Trophoblast cell (in vitro differentiated cells and primary cell): ENCODE measurements around the gene GXYLT2.

Source experiments
- DNase-seq, 2 donors: peaks; one replicate each; pipeline ENCODE4 v3.0.0-alpha.2; 2016
- H2AFZ ChIP-seq: 2 replicates; pipeline ENCODE4 v1.6.1; 2013; ENCODE audit warnings: low read length, moderate library complexity, mild to moderate bottlenecking; ENCODE audit not compliant: insufficient read depth, poor library complexity
- H2AK5ac ChIP-seq: 2 replicates; pipeline ENCODE4 v1.6.1; 2013; ENCODE audit warnings: mild to moderate bottlenecking, low read length
- H2BK120ac ChIP-seq: 2 replicates; pipeline ENCODE4 v1.6.1; 2013; ENCODE audit warnings: low read length, mild to moderate bottlenecking, moderate library complexity; ENCODE audit not compliant: insufficient read depth, poor library complexity
- H2BK12ac ChIP-seq: 2 replicates; pipeline ENCODE4 v1.6.1; 2013; ENCODE audit warnings: mild to moderate bottlenecking, low read length, moderate library complexity
- H2BK5ac ChIP-seq: 2 replicates; pipeline ENCODE4 v1.6.1; 2013; ENCODE audit warnings: low read length, low read depth, moderate library complexity, mild to moderate bottlenecking; ENCODE audit not compliant: poor library complexity
- H3K14ac ChIP-seq: 2 replicates; pipeline ENCODE4 v1.6.1; 2013; ENCODE audit warnings: mild to moderate bottlenecking, low read length
- H3K18ac ChIP-seq: 2 replicates; pipeline ENCODE4 v1.6.1; 2013; ENCODE audit warnings: mild to moderate bottlenecking, low read length
- H3K23ac ChIP-seq: 2 replicates; pipeline ENCODE4 v1.6.1; 2013; ENCODE audit warnings: low read length
- H3K27ac ChIP-seq: 2 replicates; pipeline ENCODE4 v1.5.1; 2013; ENCODE audit warnings: low read depth, mild to moderate bottlenecking, inconsistent platforms, low read length, moderate library complexity
- H3K27me3 ChIP-seq: 2 replicates; pipeline ENCODE4 v1.6.1; 2013; ENCODE audit warnings: inconsistent platforms, mild to moderate bottlenecking, low read length, moderate library complexity; ENCODE audit not compliant: insufficient read depth
- H3K36me3 ChIP-seq, 2 experiments: 1 replicate in 1 of 2; 2 replicates in 1 of 2; pipeline ENCODE4 v1.6.1; 2013; ENCODE audit warnings: low read length in 2 of 2, mild to moderate bottlenecking in 2 of 2, moderate library complexity in 1 of 2; ENCODE audit not compliant: insufficient read depth in 2 of 2, control insufficient read depth in 1 of 2
- H3K4ac ChIP-seq: 2 replicates; pipeline ENCODE4 v1.6.1; 2013; ENCODE audit warnings: low read depth, mild to moderate bottlenecking, low read length, moderate library complexity
- H3K4me1 ChIP-seq, 2 experiments: 1 replicate in 1 of 2; 2 replicates in 1 of 2; pipeline ENCODE4 v1.6.1; 2013; ENCODE audit warnings: low read length in 2 of 2, mild to moderate bottlenecking in 2 of 2, moderate library complexity in 1 of 2; ENCODE audit not compliant: insufficient read depth in 2 of 2, control insufficient read depth in 1 of 2
- H3K4me2 ChIP-seq: 2 replicates; pipeline ENCODE4 v1.6.1; 2013; ENCODE audit warnings: inconsistent platforms, mild to moderate bottlenecking, low read length, moderate library complexity
- H3K4me3 ChIP-seq: 2 replicates; pipeline ENCODE4 v1.5.1; 2013; ENCODE audit warnings: mild to moderate bottlenecking, low read depth, low read length, inconsistent platforms
- H3K79me1 ChIP-seq: one replicate; pipeline ENCODE4 v1.6.1; 2013; ENCODE audit warnings: low read length
- H3K79me2 ChIP-seq: 2 replicates; pipeline ENCODE4 v1.6.1; 2013; ENCODE audit warnings: low read length, mild to moderate bottlenecking; ENCODE audit not compliant: control insufficient read depth, insufficient read depth, poor library complexity
- H3K9ac ChIP-seq: 2 replicates; pipeline ENCODE4 v1.6.1; 2013; ENCODE audit warnings: mild to moderate bottlenecking, low read length
- H3K9me3 ChIP-seq: 2 replicates; pipeline ENCODE4 v1.6.1; 2013; ENCODE audit warnings: low read depth, mild to moderate bottlenecking, control low read depth, inconsistent platforms, low read length; ENCODE audit not compliant: insufficient read depth
- H4K12ac ChIP-seq: 2 replicates; pipeline ENCODE4 v1.6.1; 2013; ENCODE audit warnings: low read depth, mild to moderate bottlenecking, low read length, moderate library complexity
- H4K8ac ChIP-seq: 2 replicates; pipeline ENCODE4 v1.6.1; 2013; ENCODE audit warnings: low read depth, mild to moderate bottlenecking, low read length, moderate library complexity
- H4K91ac ChIP-seq: one replicate; pipeline ENCODE4 v1.6.1; 2013; ENCODE audit warnings: low read depth, mild to moderate bottlenecking, low read length, moderate library complexity
- WGBS: extraction: QIAGEN DNeasy Blood & Tissue Kit; methylation state at CpG from one replicate; pipeline ENCODE4 v1.1.7; 2013; ENCODE audit warnings: missing lambda C conversion rate; ENCODE audit not compliant: insufficient read length, insufficient coverage; ENCODE audit errors: extremely low coverage; 5-methylcytosine and 5-hydroxymethylcytosine counted together

The GXYLT2 gene

GRCh38 chr3:72860053-72860452 is 27.8 kb upstream of the GXYLT2 start:
- H3K4me2 ChIP-seq: no peak overlapping the region
- H4K8ac ChIP-seq: no peak overlapping the region
- no peak overlapping the region for H3K27ac ChIP-seq
- H3K27me3 ChIP-seq: no peaks in the 10 kb centered on the region
- no peak overlapping the region for H3K9ac ChIP-seq
- no peaks in the 10 kb centered on the region for H3K4me1 ChIP-seq
- no peak overlapping the region for H2AK5ac ChIP-seq
- H4K91ac ChIP-seq: no peak overlapping the region
- no peak overlapping the region for H3K23ac ChIP-seq
- DNase-seq: no peak
- H2BK5ac ChIP-seq: no peak overlapping the region
- H3K4ac ChIP-seq: no peak overlapping the region
- H2AFZ ChIP-seq: no peak overlapping the region
- H3K18ac ChIP-seq: no peak overlapping the region
- H2BK120ac ChIP-seq: no peak overlapping the region
- no peak overlapping the region for H3K14ac ChIP-seq
- H3K36me3 ChIP-seq: no peaks in the 10 kb centered on the region
- H3K79me1 ChIP-seq: no peaks in the 10 kb centered on the region
- H4K12ac ChIP-seq: no peak overlapping the region
- WGBS: no CpG with 5 or more reads among the region's 5 CpGs
- no peaks in the 10 kb centered on the region for H3K9me3 ChIP-seq
- no peak overlapping the region for H3K4me3 ChIP-seq
- no peak overlapping the region for H2BK12ac ChIP-seq
- no peaks in the 10 kb centered on the region for H3K79me2 ChIP-seq

- WGBS: no CpG with 5 or more reads among the region's 1 CpG
- Histone ChIP-seq H2AFZ (no peak overlapping the region), H3K4ac (no peak overlapping the region), H4K91ac (no peak overlapping the region), H2BK5ac (no peak overlapping the region), H3K79me1 (no peaks in the 10 kb centered on the region), H3K4me3 (no peak overlapping the region), H3K4me2 (no peak overlapping the region), H2BK12ac (no peak overlapping the region), H4K8ac (no peak overlapping the region), H4K12ac (no peak overlapping the region), H2AK5ac (no peak overlapping the region), H3K9ac (no peak overlapping the region), H3K36me3 (no peaks in the 10 kb centered on the region), H3K27me3 (no peaks in the 10 kb centered on the region), H3K79me2 (no peaks in the 10 kb centered on the region), H3K14ac (no peak overlapping the region), H3K9me3 (no peaks in the 10 kb centered on the region), H3K23ac (no peak overlapping the region), H3K27ac (no peak overlapping the region), H3K4me1 (no peaks in the 10 kb centered on the region), H3K18ac (no peak overlapping the region), H2BK120ac (no peak overlapping the region)
- DNase-seq: no peak
These were observed 27.0 kb upstream of the GXYLT2 start for GRCh38 chr3:72860846-72861245.

DNA sequence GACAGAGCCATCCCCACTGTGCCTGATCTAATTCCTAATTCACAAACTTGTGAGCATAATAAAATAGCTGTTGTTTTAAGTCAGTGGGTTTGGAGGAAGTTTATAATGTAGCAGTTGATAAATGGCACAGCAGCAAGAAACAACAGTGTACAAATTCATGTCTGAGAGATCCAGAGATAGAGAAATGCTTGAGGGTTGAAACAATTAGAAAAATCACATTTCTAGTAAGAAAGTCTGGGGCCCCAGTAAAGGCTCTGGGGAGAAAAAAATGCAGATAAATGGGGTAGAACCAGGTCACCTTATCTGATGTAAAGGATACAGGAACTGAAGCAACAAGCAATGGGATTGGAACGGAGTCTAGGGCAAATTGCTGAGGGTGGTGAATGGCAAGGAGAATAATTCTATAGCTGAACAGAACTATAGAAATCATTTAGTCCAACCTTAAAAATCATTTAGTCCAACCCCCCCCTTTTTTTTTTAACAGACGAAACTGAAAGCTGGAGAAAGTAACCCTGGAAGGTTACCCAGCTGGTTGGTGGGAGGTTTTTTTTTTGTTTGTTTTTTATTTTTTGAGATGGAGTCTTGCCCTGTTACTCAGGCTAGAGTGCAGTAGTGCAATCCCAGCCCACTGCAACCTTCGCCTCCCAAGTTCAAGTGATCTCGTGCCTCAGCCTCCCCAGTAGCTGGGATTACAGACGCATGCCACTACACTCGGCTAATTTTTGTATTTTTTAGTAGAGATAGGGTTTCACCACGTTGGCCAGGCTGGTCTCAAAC is 25.3 kb upstream of the GXYLT2 start:
- Histone ChIP-seq H2BK5ac (no peak overlapping the region), H3K9ac (no peak overlapping the region), H4K12ac (no peak overlapping the region), H3K36me3 (no peaks in the 10 kb centered on the region), H2AFZ (no peak overlapping the region), H3K4me3 (no peak overlapping the region), H2AK5ac (no peak overlapping the region), H3K27me3 (no peaks in the 10 kb centered on the region), H3K23ac (no peak overlapping the region), H3K18ac (no peak overlapping the region), H4K8ac (no peak overlapping the region), H3K79me1 (no peaks in the 10 kb centered on the region), H3K79me2 (no peaks in the 10 kb centered on the region), H2BK120ac (no peak overlapping the region), H3K27ac (no peak overlapping the region), H4K91ac (no peak overlapping the region), H3K4me1 (no peaks in the 10 kb centered on the region), H3K4me2 (no peak overlapping the region), H2BK12ac (no peak overlapping the region), H3K14ac (no peak overlapping the region), H3K9me3 (no peaks in the 10 kb centered on the region), H3K4ac (no peak overlapping the region)
- DNase-seq: peak in 1 of 2 donors; percentile 46
- WGBS: no CpG with 5 or more reads among the region's 7 CpGs

DNA sequence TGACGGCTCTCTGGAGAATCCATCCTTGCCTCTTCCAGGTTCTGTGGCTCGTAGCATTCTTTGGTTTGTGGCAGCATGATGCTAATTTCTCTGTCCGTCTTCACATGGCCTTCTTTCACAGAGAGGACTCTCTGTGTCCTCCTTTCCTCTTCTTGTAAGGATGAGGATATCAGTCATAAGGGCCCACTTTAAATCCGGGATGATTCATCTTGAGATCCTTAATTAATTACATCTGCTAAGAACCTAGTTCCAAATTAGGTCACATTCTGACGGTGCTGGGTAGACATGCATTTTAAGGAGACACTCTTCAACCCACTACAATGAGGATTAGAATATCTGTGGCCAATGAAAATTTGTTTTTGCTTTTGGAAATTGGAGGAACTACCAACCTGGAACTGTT is 15.7 kb upstream of the GXYLT2 start:
- Histone ChIP-seq H3K4me3 (no peak overlapping the region), H3K18ac (no peak overlapping the region), H4K8ac (no peak overlapping the region), H2AFZ (no peak overlapping the region), H3K23ac (no peak overlapping the region), H4K12ac (no peak overlapping the region), H3K9me3 (peaks cover 2% of the 10 kb centered on the region), H3K14ac (no peak overlapping the region), H2AK5ac (no peak overlapping the region), H4K91ac (no peak overlapping the region), H3K4ac (no peak overlapping the region), H2BK12ac (no peak overlapping the region), H3K79me2 (no peaks in the 10 kb centered on the region), H3K27ac (no peak overlapping the region), H3K9ac (no peak overlapping the region), H3K27me3 (no peaks in the 10 kb centered on the region), H3K4me2 (no peak overlapping the region), H3K4me1 (no peaks in the 10 kb centered on the region), H3K36me3 (no peaks in the 10 kb centered on the region), H2BK5ac (no peak overlapping the region), H3K79me1 (no peaks in the 10 kb centered on the region), H2BK120ac (no peak overlapping the region)
- DNase-seq: no peak
- no CpG with 5 or more reads among the region's 5 CpGs for WGBS
